OCI-LY7 (cell line): ENCODE data around the gene TMEM231. TPM values are rescaled to one million over a fixed set of nuclear protein-coding genes. Genes with fewer than 3 reads are reported as not detected.

ENCODE experiments used
- BruUV-seq: library from RNA; stranded (reverse); fragments of 400-500 nt; replicated peaks from 2 replicates; lab custom pipeline; 2021; lab: Mats Ljungman, UMichigan
- CTCF ChIA-PET: fragments of 300-600 bp; sonication (Branson Sonifier 250); formaldehyde crosslinking; loops from one replicate; lab custom pipeline; 2022; ENCODE audit warnings: antibody characterized with exemption; ENCODE audit not compliant: unreplicated experiment; lab: Charles Lee
- POLR2A ChIA-PET: fragments of 300-600 bp; sonication (Branson Sonifier 250); formaldehyde crosslinking; loops from one replicate; lab custom pipeline; 2022; ENCODE audit warnings: antibody characterized with exemption; lab: Charles Lee
- DNase-seq: peaks from one replicate; pipeline ENCODE4 v3.0.0-alpha.2; 2015; ENCODE audit warnings: low spot score
- H2AFZ ChIP-seq: fragments of 200-600 bp; sonication (generic), shearing (Covaris generic); 2 replicates; pipeline ENCODE4 v1.6.1; 2014; ENCODE audit warnings: mild to moderate bottlenecking, antibody characterized with exemption, low read length, moderate library complexity
- H3K27ac ChIP-seq: fragments of 200-600 bp; sonication (generic); 2 replicates; pipeline ENCODE4 v1.5.1; 2014; ENCODE audit warnings: mixed run types, low read depth, mild to moderate bottlenecking, moderate library complexity, low read length, inconsistent platforms; ENCODE audit not compliant: poor library complexity, severe bottlenecking
- H3K36me3 ChIP-seq: fragments of 200-600 bp; sonication (generic); 2 replicates; pipeline ENCODE4 v1.6.1; 2014; ENCODE audit warnings: mild to moderate bottlenecking, antibody characterized with exemption, low read length, moderate library complexity, mixed read lengths; ENCODE audit not compliant: insufficient read depth
- H3K4me1 ChIP-seq: fragments of 200-600 bp; sonication (generic); 2 replicates; pipeline ENCODE4 v1.5.1; 2014; ENCODE audit warnings: mild to moderate bottlenecking, low read length; ENCODE audit not compliant: insufficient read depth, poor library complexity, severe bottlenecking
- H3K4me2 ChIP-seq: fragments of 200-600 bp; sonication (generic); 2 replicates; pipeline ENCODE4 v1.6.1; 2014; ENCODE audit warnings: mild to moderate bottlenecking, low read length
- H3K4me3 ChIP-seq: fragments of 200-600 bp; sonication (generic); 2 replicates; pipeline ENCODE4 v1.5.1; 2014; ENCODE audit warnings: mild to moderate bottlenecking, low read depth, low read length; ENCODE audit not compliant: poor library complexity, severe bottlenecking
- H3K79me2 ChIP-seq: fragments of 200-600 bp; sonication (generic); 2 replicates; pipeline ENCODE4 v1.6.1; 2016; ENCODE audit warnings: low read depth, mild to moderate bottlenecking, low read length, moderate library complexity, mixed read lengths; ENCODE audit not compliant: insufficient read depth
- H3K9me2 ChIP-seq: fragments of 200-600 bp; sonication (generic); 2 replicates; pipeline ENCODE4 v1.6.1; 2016; ENCODE audit warnings: mild to moderate bottlenecking, low read length, mixed read lengths; ENCODE audit not compliant: insufficient read depth
- H3K9me3 ChIP-seq: fragments of 200-600 bp; sonication (generic); 2 replicates; pipeline ENCODE4 v1.6.1; 2014; ENCODE audit warnings: mild to moderate bottlenecking, mixed run types, low read length, mixed read lengths
- H4K20me1 ChIP-seq: fragments of 200-600 bp; sonication (generic); 2 replicates; pipeline ENCODE4 v1.6.1; 2014; ENCODE audit warnings: mild to moderate bottlenecking, antibody characterized with exemption, low read length, moderate library complexity, mixed read lengths; ENCODE audit not compliant: insufficient read depth
- EZH2phosphoT487 ChIP-seq: fragments of 200-600 bp; sonication (generic); IDR thresholded peaks from 2 replicates; pipeline ENCODE4 v1.6.1; 2018; ENCODE audit warnings: low read depth, borderline replicate concordance, mild to moderate bottlenecking, mixed run types, antibody characterized with exemption, low read length, moderate library complexity, mixed read lengths
- intact Hi-C: fragments of 100-400 bp; cut with micrococcal nuclease; formaldehyde crosslinking; loops from one replicate; pipeline ENCODE4 v1.10.0; 2022; ENCODE audit not compliant: unreplicated experiment
- total RNA-seq, 2 experiments: library from RNA; depleted of rRNA in 1 of 2; stranded (reverse); fragments of >200 nt in 1 of 2; shearing (Covaris generic) in 1 of 2; gene quantifications; 2 replicates each; pipeline ENCODE4 v1.2.3, GENCODE V29; 2014 to 2022
- TF ChIP-seq, protein P1 (sequence below): fragments of 200-600 bp; sonication (generic); conservative IDR thresholded peaks from 2 replicates; pipeline ENCODE4 v1.5.1; 2014; ENCODE audit warnings: mild to moderate bottlenecking, antibody characterized with exemption, low read length, moderate library complexity, mixed read lengths

TMEM231 gene
- total RNA-seq, 2 experiments from 2014 or later = 6.6 to 6.9 TPM

DNA sequence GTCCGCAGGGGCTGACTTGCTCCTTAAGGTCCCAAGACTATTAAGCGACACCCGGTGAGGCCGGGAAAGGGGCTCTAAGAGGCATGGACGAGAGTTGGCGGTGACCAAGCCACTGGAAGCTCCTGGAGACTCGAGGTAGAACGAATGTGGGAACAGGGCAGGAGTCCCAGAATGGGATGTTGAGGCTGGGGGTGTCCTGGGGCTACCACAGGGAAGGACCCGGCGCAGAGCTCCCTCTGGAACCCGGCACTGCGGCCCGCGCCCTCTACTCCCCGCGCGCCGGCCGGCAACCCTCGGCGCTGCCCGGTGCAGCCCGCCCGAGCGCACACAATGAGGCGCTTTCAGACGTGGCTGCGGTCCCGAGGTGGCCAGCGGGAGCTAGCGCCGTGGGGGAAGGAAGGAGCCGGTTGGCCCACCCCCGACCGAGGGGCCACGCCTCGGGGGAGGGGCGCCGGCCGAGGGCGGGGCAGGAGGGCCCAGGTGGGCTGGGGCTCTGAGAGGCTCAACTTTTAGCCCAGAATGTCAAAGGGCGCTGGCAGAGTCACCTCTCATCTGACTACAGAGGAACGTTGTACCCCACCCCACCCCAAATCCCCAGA, 60.9 kb downstream of the TMEM231 start, which contains the start of gene CHST6:
Gene CHST6, minus strand, starts transcription at position 366 of the 599 bp plus-strand sequence. CDS start 15,613 bp downstream, outside the sequence.
- H3K36me3 ChIP-seq = no peaks in the 10 kb centered on the region
- no TSS peak for BruUV-seq
- H4K20me1 ChIP-seq = no peaks in the 10 kb centered on the region
- H3K79me2 ChIP-seq = no peaks in the 10 kb centered on the region
- intact Hi-C loops = no loop called here
- ChIA-PET CTCF (no interaction called here), POLR2A (interaction anchor here (1.2 kb wide), 1 partner anchor 126 kb away, joined by 3 read pairs; no protein-coding TSS in a partner anchor)
- no peak for DNase-seq
- H3K9me3 ChIP-seq = no peaks in the 10 kb centered on the region
- H3K9me2 ChIP-seq = no peaks in the 10 kb centered on the region
- H3K4me1 ChIP-seq = no peaks in the 10 kb centered on the region
- no peak within 1 kb of the TSS for H3K4me3 ChIP-seq
- H2AFZ ChIP-seq = no peak within 1 kb of the TSS
- no peak for TF ChIP-seq EZH2phosphoT487
- TF ChIP-seq, protein P1, sequence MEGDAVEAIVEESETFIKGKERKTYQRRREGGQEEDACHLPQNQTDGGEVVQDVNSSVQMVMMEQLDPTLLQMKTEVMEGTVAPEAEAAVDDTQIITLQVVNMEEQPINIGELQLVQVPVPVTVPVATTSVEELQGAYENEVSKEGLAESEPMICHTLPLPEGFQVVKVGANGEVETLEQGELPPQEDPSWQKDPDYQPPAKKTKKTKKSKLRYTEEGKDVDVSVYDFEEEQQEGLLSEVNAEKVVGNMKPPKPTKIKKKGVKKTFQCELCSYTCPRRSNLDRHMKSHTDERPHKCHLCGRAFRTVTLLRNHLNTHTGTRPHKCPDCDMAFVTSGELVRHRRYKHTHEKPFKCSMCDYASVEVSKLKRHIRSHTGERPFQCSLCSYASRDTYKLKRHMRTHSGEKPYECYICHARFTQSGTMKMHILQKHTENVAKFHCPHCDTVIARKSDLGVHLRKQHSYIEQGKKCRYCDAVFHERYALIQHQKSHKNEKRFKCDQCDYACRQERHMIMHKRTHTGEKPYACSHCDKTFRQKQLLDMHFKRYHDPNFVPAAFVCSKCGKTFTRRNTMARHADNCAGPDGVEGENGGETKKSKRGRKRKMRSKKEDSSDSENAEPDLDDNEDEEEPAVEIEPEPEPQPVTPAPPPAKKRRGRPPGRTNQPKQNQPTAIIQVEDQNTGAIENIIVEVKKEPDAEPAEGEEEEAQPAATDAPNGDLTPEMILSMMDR = no peak
- H3K4me2 ChIP-seq = peak within 1 kb of the TSS; percentile 16; the same call in 1 of the 2 replicates
- H3K27ac ChIP-seq = no peak within 1 kb of the TSS

DNA sequence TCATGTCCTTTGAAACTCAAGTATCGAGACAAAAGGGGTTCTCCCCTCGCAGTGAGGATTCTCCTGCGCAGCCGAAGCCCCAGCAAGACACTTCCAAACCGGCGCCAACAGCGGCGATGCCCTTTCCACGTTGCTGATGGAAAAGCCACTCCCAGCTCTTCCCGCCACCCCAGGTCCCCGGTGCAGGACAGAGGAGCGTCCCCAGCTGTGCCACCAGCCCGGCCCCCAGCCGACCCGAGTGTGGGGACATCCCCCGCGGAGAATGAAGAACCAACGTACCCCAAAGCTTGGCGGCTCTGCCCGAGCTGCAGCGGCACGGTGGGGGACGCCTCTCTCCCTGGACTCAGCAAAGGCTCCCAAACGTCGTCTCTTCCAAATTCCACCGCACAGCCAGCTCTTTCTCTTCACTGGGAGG, 61.4 kb downstream of the TMEM231 start:
- Histone ChIP-seq H4K20me1 (no peaks in the 10 kb centered on the region), H3K9me2 (no peaks in the 10 kb centered on the region), H3K79me2 (no peaks in the 10 kb centered on the region), H3K36me3 (no peaks in the 10 kb centered on the region), H3K4me1 (no peaks in the 10 kb centered on the region), H2AFZ (no peak overlapping the region), H3K4me2 (no peak overlapping the region), H3K9me3 (no peaks in the 10 kb centered on the region), H3K27ac (no peak overlapping the region), H3K4me3 (no peak overlapping the region)
- ChIA-PET POLR2A (interaction anchor here (1.1 to 1.2 kb wide), 2 partner anchors 11 to 127 kb away, joined by 3 read pairs; no protein-coding TSS in a partner anchor), CTCF (no interaction called here)
- TF ChIP-seq, protein P1 = no peak
- TF ChIP-seq EZH2phosphoT487 = no peak
- intact Hi-C loops = no loop called here
- no peak for DNase-seq
- no TSS peak for BruUV-seq

DNA sequence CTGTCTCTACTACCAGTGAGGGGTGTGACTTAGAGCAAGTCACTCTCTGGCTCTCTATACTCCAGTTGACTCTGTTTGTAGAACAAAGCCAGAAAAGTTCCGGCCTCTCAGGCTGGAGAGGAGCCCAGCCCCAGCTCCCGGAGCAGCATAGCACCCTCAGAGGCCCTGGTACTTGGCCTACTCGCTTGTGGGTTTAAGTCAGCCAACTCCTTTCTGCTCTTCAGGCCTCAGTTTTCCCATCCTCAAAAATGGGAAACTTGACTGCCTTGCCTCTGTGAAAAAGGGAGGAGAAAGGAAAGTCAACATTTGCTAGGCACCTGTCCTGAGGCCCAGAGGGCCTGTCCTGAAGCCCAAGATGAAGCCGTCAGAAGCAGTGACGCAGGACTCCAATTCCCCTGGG, 61.9 kb downstream of the TMEM231 start:
- H3K4me2 ChIP-seq = no peak overlapping the region
- H3K4me1 ChIP-seq = no peaks in the 10 kb centered on the region
- H3K36me3 ChIP-seq = no peaks in the 10 kb centered on the region
- no peak for DNase-seq
- no peak overlapping the region for H3K27ac ChIP-seq
- no TSS peak for BruUV-seq
- intact Hi-C loops = no loop called here
- H3K4me3 ChIP-seq = no peak overlapping the region
- CTCF ChIA-PET = no interaction called here
- H3K9me3 ChIP-seq = no peaks in the 10 kb centered on the region
- no peaks in the 10 kb centered on the region for H3K9me2 ChIP-seq
- POLR2A ChIA-PET = interaction anchor here (1.1 to 1.2 kb wide), 2 partner anchors 12 to 127 kb away, joined by 3 read pairs; no protein-coding TSS in a partner anchor
- H2AFZ ChIP-seq = no peak overlapping the region
- H4K20me1 ChIP-seq = no peaks in the 10 kb centered on the region
- TF ChIP-seq EZH2phosphoT487 = no peak
- TF ChIP-seq, protein P1 = no peak
- H3K79me2 ChIP-seq = no peaks in the 10 kb centered on the region
